ENCODE measurements around the gene FBXO28. TPM values are rescaled to one million over a fixed set of nuclear protein-coding genes. Genes with fewer than 3 reads are reported as not detected.

FBXO28 gene
- total RNA-seq, 1 experiment from 2014 or later, result 36.6 TPM

GRCh38 chr1:224201383-224201782 lies 87.5 kb downstream of the FBXO28 start:
- no TSS peak for BruUV-seq (replicated peaks)
- intact Hi-C loops (cut with micrococcal nuclease; ENCODE audit: unreplicated experiment) (no loop called here), in situ Hi-C loops (cut with HindIII; ENCODE audit: low pct_unique_long_range_greater_than_20kb, low sequenced_read_pairs) (no loop called here)
- POLR2A ChIA-PET, result no interaction called here
- H3K27ac ChIP-seq (ENCODE audit: low read length), result no peak overlapping the region
- TF ChIP-seq TCF7L2 (IDR thresholded peaks at IDR 0.05; ENCODE audit: low read depth, low read length), result no peak
- no peaks in the 10 kb centered on the region for H3K27me3 ChIP-seq (ENCODE audit: control insufficient read depth, insufficient read depth, low read length)
- CTCF ChIA-PET, result no interaction called here
- DNase-seq (ENCODE audit: low read depth, low spot score), result no peak
- no peaks in the 10 kb centered on the region for H3K9me3 ChIP-seq (ENCODE audit: control insufficient read depth, insufficient read depth, low read depth, low read length)
- no peaks in the 10 kb centered on the region for H3K36me3 ChIP-seq (ENCODE audit: control insufficient read depth, insufficient read depth, low read length)
- H3K4me3 ChIP-seq (ENCODE audit: low read depth in 2 of 2, low read length in 2 of 2), result no peak overlapping the region
- ATAC-seq, result no peak
- H3K4me1 ChIP-seq (ENCODE audit: control insufficient read depth, insufficient read depth, low read length), result peaks cover 5% of the 10 kb centered on the region; the same call in 1 of the 2 replicates

GRCh38 chr1:224201853-224202252 lies 87.9 kb downstream of the FBXO28 start:
- CTCF ChIA-PET, result no interaction called here
- TF ChIP-seq TCF7L2 (IDR thresholded peaks at IDR 0.05; ENCODE audit: low read depth, low read length) (no peak), REST (IDR thresholded peaks at IDR 0.05; ENCODE audit: insufficient read depth in 1 of 2, low read depth in 2 of 2, low read length in 1 of 2) (no peak), SIN3A (IDR thresholded peaks at IDR 0.05; ENCODE audit: borderline replicate concordance, insufficient read depth, low read depth, low read length) (no peak), POLR2AphosphoS5 (IDR thresholded peaks at IDR 0.05; ENCODE audit: low read depth, low read length) (no peak)
- TF ChIP-seq, protein P1, sequence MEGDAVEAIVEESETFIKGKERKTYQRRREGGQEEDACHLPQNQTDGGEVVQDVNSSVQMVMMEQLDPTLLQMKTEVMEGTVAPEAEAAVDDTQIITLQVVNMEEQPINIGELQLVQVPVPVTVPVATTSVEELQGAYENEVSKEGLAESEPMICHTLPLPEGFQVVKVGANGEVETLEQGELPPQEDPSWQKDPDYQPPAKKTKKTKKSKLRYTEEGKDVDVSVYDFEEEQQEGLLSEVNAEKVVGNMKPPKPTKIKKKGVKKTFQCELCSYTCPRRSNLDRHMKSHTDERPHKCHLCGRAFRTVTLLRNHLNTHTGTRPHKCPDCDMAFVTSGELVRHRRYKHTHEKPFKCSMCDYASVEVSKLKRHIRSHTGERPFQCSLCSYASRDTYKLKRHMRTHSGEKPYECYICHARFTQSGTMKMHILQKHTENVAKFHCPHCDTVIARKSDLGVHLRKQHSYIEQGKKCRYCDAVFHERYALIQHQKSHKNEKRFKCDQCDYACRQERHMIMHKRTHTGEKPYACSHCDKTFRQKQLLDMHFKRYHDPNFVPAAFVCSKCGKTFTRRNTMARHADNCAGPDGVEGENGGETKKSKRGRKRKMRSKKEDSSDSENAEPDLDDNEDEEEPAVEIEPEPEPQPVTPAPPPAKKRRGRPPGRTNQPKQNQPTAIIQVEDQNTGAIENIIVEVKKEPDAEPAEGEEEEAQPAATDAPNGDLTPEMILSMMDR (IDR thresholded peaks at IDR 0.05), result no peak
- H3K27me3 ChIP-seq (ENCODE audit: control insufficient read depth, insufficient read depth, low read length), result no peaks in the 10 kb centered on the region

GRCh38 chr1:224203243-224204016 lies 89.5 kb downstream of the FBXO28 start:
- Histone ChIP-seq H3K4me3 (ENCODE audit: low read depth in 2 of 2, low read length in 2 of 2) (no peak overlapping the region), H3K36me3 (ENCODE audit: control insufficient read depth, insufficient read depth, low read length) (no peaks in the 10 kb centered on the region), H3K4me1 (ENCODE audit: control insufficient read depth, insufficient read depth, low read length) (peaks cover 5% of the 10 kb centered on the region; the same call in 1 of the 2 replicates), H3K27me3 (ENCODE audit: control insufficient read depth, insufficient read depth, low read length) (no peaks in the 10 kb centered on the region), H3K9me3 (ENCODE audit: control insufficient read depth, insufficient read depth, low read depth, low read length) (no peaks in the 10 kb centered on the region), H3K27ac (ENCODE audit: low read length) (no peak overlapping the region)
- intact Hi-C loops (cut with micrococcal nuclease; ENCODE audit: unreplicated experiment) (no loop called here), in situ Hi-C loops (cut with HindIII; ENCODE audit: low pct_unique_long_range_greater_than_20kb, low sequenced_read_pairs) (no loop called here)
- ATAC-seq (no peak), DNase-seq (ENCODE audit: low read depth, low spot score) (no peak)
- BruUV-seq (replicated peaks), result no TSS peak
- ChIA-PET POLR2A (no interaction called here), CTCF (no interaction called here)
- TF ChIP-seq SIN3A (IDR thresholded peaks at IDR 0.05; ENCODE audit: borderline replicate concordance, insufficient read depth, low read depth, low read length), result no peak
- no peak for TF ChIP-seq POLR2AphosphoS5 (IDR thresholded peaks at IDR 0.05; ENCODE audit: low read depth, low read length)

More at GRCh38 chr1:224201853-224202252, 87.9 kb downstream of the FBXO28 start:
- no TSS peak for BruUV-seq (replicated peaks)
- intact Hi-C loops (cut with micrococcal nuclease; ENCODE audit: unreplicated experiment), result no loop called here
- Histone ChIP-seq H3K9me3 (ENCODE audit: control insufficient read depth, insufficient read depth, low read depth, low read length) (no peaks in the 10 kb centered on the region), H3K4me3 (ENCODE audit: low read depth in 2 of 2, low read length in 2 of 2) (no peak overlapping the region), H3K4me1 (ENCODE audit: control insufficient read depth, insufficient read depth, low read length) (peaks cover 5% of the 10 kb centered on the region; the same call in 1 of the 2 replicates), H3K36me3 (ENCODE audit: control insufficient read depth, insufficient read depth, low read length) (no peaks in the 10 kb centered on the region), H3K27ac (ENCODE audit: low read length) (no peak overlapping the region)
- in situ Hi-C loops (cut with HindIII; ENCODE audit: low pct_unique_long_range_greater_than_20kb, low sequenced_read_pairs), result no loop called here
- ATAC-seq (no peak), DNase-seq (ENCODE audit: low read depth, low spot score) (no peak)
- POLR2A ChIA-PET, result no interaction called here

Data from Panc1 (cell line).